ENCODE results near the gene ZBTB22.
"Not testable (repeated sequence)": the region's sequence is repeated elsewhere in the genome, so short reads cannot be mapped to it uniquely, and the experiment has no call there.

ZBTB22 gene

DNA sequence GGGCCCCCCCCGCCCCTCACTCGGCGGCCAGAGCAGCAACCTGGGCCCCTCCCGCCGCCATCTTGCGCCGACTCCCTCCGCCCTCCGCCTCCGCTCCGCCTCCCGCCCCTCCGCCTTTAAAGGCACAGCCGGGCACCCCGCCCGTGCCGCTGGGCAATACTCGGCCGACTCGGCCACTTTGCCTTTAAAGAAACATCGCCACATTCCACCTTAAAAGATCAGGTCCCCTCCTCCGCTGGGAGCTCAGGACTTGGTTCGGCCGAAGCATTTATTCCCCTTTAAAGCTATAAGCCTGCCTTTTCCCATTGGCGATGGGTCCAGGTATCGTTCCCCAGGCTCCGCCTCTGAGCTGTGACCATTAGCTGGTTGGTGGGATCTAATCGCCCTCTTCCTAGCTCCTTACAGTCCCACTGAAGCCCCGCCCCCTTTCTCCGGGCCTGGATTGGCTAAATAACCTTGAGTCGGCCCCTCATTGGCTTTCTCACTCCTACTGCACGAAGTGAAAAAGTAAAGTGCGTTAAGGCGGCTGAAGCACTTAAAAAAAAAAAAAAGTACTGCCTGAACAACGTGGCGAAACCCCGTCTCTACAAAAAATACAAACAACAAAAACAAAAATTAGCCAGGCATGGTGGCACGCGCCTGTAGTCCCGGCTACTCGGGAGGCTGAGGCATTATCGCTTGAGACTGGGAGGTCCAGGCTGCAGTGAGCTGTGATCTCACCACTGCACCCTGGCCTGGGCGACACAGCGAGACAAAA, at the start of gene ZBTB22:
Gene ZBTB22 (minus strand): TSS at position 76 of the 757 bp plus-strand sequence. CDS start 828 bp downstream, outside the sequence.
- DNase-seq, result peak; percentile 95

DNA sequence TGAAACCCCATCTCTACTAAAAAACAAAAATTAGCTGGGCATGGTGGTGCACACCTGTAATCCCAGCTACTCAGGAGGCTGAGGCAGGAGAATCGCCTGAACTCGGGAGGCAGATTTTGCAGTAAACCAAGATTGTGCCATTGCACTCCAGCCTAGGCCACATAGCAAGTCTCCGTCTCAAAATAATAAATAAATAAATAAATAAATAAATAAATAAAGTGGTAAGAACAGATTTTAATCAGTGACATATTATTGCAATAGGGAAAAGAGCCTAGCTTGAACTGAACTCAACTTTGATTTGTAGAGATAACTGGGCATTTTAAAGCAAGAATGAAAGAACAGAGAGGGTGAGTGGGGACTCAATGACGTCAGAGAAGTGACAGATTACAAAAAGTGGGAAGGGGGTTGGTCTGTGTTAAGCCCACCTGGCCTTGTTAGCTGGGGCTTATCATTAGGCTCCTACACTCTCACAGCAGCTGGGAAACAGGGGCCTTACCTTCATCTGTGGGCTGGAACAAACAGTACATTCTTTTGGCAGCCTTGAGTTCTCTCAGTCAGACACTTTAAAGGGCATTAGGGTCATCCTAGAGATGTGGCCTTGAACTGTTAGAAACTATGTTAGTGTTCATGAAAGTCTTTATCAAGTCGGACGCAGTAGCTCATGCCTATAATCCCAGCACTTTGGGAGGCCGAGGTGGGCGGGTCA, 49.6 kb upstream of the ZBTB22 start:
- no peak for DNase-seq

DNA sequence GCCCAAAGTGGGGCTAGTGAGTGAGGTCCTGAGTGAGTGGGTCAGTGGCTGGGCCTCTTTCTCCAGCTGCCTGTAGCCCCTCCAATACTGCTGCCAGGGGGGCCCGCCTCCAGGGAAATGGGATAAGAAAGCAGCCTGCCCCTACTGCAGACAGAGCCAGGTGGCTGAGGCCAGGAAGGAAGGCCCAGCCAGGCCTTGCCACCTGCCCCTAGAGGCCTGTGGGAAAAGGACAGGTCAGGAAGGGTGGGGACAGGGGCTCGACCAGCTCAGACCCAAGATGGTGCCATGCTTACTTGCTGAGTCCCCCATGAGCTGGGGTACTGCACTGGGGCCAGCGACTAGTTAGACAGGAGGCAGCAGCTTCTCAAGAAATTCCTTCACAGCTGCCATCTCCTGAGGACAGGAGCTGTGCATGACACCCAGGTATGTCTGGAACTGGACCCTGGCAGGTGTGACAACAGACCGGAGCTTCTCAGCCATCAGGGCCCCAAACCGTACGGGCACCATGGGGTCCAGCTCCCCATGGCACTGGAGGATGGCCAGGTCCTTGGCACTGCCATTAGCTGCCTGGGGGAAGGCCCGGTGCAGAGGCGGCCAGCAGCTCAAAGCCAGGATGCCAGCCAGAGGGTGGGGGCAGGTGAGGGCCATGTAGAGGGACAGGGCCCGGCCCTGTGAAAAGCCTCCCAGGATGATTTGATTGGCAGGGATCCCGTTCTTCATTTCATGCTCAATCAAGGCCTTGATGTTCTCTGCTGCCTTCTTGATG, 47.8 kb upstream of the ZBTB22 start:
- not testable (repeated sequence) for DNase-seq

DNA sequence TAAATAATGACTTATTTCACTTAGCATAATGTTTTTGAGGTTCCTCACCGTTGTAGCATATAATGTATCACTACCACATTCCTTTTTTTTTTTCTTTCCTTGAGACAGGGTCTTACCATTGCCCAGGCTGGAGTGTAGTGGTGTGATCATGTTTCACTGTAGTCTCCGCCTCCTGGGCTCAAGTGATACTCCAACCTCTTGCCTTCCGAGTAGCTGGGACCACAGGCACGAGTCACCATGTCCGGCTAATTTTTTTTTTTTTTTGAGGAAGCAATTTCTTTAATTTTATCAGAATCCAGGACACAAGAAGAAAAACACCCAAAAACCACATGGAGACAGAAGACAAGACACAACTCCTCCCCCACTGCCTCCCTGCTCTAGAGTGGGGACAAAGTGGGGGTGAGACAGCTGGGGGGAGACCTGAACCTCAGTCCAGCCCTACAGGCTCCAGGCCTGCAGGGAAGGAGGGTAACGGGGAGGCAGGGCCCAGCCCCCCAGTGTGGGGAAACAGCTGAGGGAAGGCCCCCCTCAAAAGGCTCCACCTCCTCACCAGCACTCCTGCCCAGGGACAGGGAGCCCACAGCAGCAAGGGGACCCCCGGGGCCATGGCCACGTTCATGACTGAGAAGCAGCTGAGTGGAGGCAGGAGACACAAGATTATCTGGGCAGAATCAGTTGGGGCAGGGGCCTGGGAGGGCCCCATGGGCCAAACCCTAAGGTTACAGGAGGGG, 47.1 kb upstream of the ZBTB22 start:
- DNase-seq, result not testable (repeated sequence)

DNA sequence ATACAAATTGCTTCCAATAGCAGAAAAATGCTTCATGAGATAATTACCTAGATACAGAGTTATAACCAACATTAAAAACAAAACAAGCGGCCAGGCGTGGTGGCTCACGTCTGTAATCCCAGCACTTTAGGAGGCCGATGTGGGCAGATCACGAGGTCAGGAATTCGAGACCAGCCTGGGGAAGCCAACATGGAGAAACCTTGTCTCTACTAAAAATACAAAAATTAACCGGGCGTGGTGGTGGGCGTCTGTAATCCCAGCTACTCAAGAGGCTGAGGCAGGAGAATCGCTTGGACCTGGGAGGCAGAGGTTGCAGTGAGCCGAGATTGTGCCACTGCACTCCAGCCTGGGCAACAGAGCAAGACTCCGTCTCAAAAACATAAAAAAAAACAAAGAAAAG, 45.9 kb upstream of the ZBTB22 start:
- not testable (repeated sequence) for DNase-seq

GRCh38 chr6:33359331-33359730, 41.8 kb upstream of the ZBTB22 start:
- no peak for DNase-seq

DNA sequence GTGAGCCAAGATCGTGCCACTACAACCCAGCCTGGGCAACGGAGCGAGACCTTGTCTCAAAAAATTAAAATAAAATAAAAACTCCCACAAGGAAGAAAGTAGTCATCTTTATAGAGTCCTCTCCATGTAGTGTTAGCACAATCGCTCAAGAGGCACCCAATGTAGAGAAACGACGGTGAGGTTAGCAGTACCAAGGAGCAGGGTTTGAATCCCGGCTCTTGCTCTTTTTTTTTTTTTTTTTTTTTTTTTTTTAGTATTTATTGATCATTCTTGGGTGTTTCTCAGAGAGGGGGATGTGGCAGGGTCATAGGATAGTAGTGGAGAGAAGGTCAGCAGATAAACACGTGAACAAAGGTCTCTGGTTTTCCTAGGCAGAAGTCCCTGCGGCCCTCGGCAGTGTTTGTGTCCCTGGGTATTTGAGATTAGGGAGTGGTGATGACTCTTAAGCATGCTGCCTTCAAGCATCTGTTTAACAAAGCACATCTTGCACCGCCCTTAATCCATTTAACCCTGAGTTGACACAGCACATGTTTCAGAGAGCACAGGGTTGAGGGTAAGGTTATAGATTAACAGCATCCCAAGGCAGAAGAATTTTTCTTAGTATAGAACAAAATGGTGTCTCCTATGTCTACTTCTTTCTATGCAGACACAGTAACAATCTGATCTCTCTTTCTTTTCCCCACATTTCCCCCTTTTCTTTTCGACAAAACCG, 39.8 kb upstream of the ZBTB22 start:
- DNase-seq, result not testable (repeated sequence)

GRCh38 chr6:33356295-33356694, 38.8 kb upstream of the ZBTB22 start:
- DNase-seq, result no peak

DNA sequence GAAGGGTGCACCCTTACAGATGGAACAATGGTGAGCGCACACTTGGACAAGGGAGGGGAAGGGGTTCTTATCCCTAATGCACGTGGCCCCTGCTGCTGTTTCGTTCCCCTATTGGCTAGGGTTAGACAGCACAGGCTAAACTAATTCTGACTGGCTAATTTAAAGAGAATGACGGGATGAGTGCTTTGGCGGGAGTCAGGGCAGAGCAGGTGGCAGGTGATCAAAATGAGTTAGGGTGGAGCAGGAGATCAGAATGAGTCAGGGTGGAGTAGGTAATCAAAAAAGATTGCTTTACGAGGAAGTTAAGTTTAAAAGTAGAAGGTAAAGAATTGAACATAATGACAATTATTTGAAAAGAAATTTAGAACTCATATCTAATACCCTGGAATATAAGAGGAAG, 38.3 kb upstream of the ZBTB22 start:
- DNase-seq, result not testable (repeated sequence)

DNA sequence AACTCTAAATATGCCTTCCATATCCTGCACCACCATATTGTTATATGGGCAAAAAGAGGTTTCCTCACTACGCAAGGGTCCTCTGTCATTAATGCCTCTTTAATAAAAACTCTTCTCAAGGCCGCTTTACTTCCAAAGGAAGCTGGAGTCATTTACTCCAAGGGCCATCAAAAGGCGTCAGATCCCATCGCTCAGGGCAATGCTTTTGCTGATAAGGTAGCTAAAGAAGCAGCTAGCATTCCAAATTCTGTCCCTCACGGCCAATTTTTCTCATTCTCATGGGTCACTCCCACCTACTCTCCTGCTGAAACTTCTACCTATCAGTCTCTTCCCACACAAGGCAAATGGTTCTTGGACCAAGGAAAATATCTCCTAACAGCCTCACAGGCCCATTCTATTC, 30.3 kb upstream of the ZBTB22 start:
- no peak for DNase-seq

DNA sequence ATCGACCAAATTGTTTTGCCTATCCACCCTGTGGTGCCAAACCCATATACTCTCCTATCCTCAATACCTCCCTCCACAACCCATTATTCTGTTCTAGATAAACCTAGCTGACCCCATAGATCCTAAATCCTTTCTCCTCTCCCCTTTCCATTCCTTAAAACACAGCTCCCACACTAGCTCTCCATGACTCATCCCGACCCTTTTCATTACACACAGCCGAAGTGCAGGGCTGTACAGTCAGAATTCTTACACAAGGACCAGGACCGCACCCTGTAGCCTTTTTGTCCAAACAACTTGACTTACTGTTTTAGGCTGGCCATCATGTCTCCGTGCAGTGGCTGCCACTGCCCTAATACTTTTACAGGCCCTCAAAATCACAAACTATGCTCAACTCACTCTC, 29.4 kb upstream of the ZBTB22 start:
- DNase-seq, result not testable (repeated sequence)

DNA sequence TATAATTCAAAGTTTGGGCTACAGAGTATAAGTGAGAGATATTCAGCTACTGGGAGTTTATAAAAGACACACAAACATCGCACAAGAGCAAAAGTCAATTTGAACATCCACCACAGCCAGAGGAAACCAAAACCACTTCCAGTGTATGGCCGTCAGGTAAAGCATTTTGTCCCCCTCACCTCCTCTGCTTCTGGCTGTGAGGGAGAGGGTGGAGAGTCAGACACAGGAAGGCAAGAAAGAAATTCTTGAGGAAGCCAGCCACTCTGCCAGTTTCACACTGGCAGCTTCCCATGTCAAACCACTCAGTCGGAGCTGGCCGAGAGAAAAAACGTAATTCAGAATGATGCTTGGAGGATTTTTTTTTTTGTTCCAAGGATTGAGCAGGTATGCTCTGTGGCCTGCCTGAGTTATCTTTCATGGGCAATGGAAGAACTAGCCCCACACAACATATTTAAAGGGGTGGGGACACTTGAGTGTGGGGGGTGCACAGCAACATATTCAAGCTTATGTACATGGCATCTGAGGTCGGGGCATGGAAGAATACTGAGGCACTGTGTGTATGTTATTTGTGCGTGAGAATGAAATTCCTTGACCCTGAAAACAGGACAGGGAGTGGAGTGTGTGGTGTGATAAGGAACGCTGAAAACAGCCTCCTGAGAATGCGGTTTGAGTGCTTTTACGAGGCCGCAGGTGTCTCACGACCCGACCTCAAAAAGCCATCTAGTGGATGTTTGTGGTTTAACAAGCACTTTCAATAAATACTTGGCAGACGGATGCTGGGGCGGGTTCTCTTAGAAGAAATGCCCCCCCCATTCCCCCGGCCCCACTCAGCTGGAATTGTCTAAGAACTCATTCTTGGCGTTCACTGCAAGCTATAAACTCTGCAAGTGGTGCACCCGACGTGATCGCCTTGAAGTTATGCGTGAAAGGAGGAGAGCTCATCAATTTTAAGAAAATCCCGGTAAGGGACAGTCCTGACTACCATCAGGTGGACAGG, 27.5 kb upstream of the ZBTB22 start:
- peak; percentile 65 for DNase-seq

- peak; percentile 57 for DNase-seq
Measured at GRCh38 chr6:33343953-33344611, 26.5 kb upstream of the ZBTB22 start.

DNA sequence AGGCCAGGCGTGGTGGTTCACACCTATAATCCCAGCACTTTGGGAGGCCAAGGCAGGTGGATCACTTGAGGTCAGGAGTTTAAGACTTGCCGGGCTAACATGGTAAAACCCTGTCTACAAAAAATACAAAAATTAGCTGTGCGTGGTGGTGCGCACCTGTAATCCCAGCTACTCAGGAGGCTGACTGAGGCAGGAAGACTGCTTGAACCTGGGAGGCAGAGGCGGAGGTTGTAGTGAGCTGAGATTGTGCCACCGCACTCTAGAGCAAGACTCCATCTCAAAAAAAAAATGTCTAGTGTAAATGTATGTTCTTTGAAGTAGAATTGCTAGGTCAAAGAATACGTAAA, 26.0 kb upstream of the ZBTB22 start:
- peak; percentile 60 for DNase-seq

DNA sequence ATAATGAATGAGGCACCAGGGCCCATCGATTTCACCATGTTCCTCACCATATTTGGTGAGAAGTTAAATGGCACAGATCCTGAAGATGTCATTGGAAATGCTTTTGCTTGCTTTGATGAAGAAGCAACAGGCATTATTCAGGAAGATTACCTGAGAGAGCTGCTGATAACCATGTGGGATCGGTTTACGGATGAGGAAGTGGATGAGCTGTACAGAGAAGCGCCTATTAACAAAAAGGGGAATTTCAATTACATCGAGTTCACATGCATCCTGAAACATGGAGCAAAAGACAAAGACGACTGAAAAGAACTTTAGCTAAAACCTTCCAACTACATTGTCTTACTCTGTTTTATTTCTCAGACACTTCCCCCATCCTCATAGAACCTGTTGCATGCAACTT, 21.6 kb upstream of the ZBTB22 start:
- no peak for DNase-seq

DNA sequence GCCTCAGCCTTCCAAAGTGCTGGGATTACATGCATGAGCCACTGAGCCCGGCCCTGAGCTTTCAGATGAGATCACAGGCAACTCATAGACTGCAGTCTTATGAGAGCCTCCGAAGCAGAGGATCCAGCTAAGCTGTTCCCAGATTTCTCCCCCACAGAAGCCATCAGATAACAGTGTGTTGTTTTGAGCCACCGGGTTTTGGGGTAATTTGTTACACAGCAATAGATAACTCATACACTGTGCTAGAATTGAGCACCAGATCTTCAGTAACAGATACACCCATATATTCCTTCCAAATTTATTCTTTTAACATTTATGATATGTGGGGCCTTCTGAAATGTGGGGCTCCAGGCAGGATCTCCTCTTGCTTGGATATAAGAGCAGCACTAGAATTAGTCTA, 19.0 kb upstream of the ZBTB22 start:
- DNase-seq, result no peak

DNA sequence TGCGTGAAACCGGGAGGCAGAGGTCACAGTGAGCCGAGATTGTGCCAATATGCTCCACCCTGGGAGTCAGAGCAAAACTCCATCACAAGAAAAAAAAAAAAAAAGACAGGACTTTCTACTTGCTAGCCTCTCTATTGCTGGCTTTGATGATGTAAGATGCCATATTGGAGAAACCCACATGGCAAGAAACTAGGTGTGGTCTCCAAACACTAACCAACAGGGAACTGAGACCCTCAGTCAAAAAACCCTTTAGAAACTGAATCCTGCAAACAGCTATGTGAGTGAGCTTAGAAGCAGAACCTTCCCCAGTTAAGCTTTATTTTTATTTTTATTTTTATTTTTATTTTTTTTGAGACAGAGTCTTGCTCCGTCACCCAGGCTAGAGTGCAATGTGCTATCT, 18.4 kb upstream of the ZBTB22 start:
- DNase-seq, result no peak

- DNase-seq, result no peak
Measured at GRCh38 chr6:33333666-33334065, 16.1 kb upstream of the ZBTB22 start.

DNA sequence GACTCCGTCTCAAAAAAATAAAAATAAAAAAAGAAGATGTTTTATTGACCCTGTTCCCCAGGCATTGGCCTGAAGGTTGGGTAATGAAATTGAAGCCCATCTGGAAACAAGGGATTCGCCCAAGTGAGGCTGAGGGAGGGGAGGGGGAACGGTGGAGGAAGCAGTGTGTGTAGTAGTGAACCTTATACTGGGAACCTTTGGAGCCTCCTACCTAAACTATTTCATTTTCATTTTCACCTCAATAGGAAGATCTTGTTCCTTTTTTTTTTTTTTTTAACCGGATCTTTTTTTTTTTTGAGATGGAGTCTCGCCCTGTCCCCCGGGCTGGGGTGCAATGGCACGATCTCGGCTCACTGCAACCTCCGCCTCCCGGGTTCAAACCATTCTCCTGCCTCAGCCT, 13.2 kb upstream of the ZBTB22 start:
- no peak for DNase-seq

DNA sequence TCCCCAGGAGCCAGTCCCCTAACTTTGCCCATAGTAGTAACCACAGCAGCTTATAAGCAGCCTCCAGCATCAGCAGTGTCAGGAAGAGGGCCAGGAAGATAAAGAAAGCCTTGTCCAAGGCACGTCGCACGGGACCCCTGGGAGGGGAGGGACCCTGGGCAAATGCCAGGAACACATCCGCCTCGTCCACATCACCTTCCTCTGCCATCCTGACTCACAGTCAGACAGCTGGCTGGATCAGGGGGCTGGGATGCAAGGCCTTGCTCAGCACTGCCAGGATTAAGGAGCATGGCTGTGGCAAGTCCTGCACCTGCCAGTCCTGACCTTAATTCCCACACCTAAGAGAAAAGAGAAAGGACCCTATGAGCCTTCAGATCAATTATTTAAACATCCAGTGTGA, 11.5 kb upstream of the ZBTB22 start:
- no peak for DNase-seq

GRCh38 chr6:33324125-33324524, 6.6 kb upstream of the ZBTB22 start:
- DNase-seq, result no peak

Data from activated T-cell treated with anti-CD3 and anti-CD28 coated beads, Interleukin-2, amount 50 U/mL, for 1 hour (primary cell).